ENCODE measurements around the gene TMEM200C. TPM values are rescaled to one million over a fixed set of nuclear protein-coding genes. Genes with fewer than 3 reads are reported as not detected.
"Not testable (repeated sequence)": the region's sequence is repeated elsewhere in the genome, so short reads cannot be mapped to it uniquely, and the experiment has no call there.

Gene TMEM200C
- total RNA-seq, 1 donor from 2014 or later, result not detected

GRCh38 chr18:5885361-5885760 lies 10.0 kb downstream of the TMEM200C start:
- H3K4me3 Mint-ChIP-seq (ENCODE audit: low read depth), result no peak overlapping the region
- intact Hi-C loops (cut with micrococcal nuclease), result no loop called here
- H3K36me3 Mint-ChIP-seq (ENCODE audit: low read depth), result no peaks in the 10 kb centered on the region

GRCh38 chr18:5884375-5884774 lies 10.9 kb downstream of the TMEM200C start:
- Mint-ChIP-seq H3K4me3 (ENCODE audit: low read depth) (no peak overlapping the region), H3K27ac (no peak overlapping the region), H3K9me3 (no peaks in the 10 kb centered on the region), H3K27me3 (ENCODE audit: low read depth) (peaks cover 26% of the 10 kb centered on the region), H3K4me1 (ENCODE audit: low read depth) (no peaks in the 10 kb centered on the region), H3K36me3 (ENCODE audit: low read depth) (no peaks in the 10 kb centered on the region)
- intact Hi-C loops (cut with micrococcal nuclease), result no loop called here
- DNase-seq (ENCODE audit: low spot score), result no peak

More at GRCh38 chr18:5885361-5885760, 10.0 kb downstream of the TMEM200C start:
- Mint-ChIP-seq H3K27me3 (ENCODE audit: low read depth) (peaks cover 30% of the 10 kb centered on the region), H3K27ac (no peak overlapping the region), H3K9me3 (no peaks in the 10 kb centered on the region), H3K4me1 (ENCODE audit: low read depth) (no peaks in the 10 kb centered on the region)
- no peak for DNase-seq (ENCODE audit: low spot score)

GRCh38 chr18:5879479-5879882 lies 15.8 kb downstream of the TMEM200C start:
- peaks cover 5% of the 10 kb centered on the region for H3K27me3 Mint-ChIP-seq (ENCODE audit: low read depth)
- no peak for DNase-seq (ENCODE audit: low spot score)
- H3K4me3 Mint-ChIP-seq (ENCODE audit: low read depth), result no peak overlapping the region
- no peaks in the 10 kb centered on the region for H3K4me1 Mint-ChIP-seq (ENCODE audit: low read depth)
- intact Hi-C loops (cut with micrococcal nuclease), result loop anchor here (1.0 kb wide), 1 partner anchor 340 kb away; no protein-coding TSS in a partner anchor
- H3K27ac Mint-ChIP-seq, result no peak overlapping the region
- no peaks in the 10 kb centered on the region for H3K9me3 Mint-ChIP-seq
- no peaks in the 10 kb centered on the region for H3K36me3 Mint-ChIP-seq (ENCODE audit: low read depth)

GRCh38 chr18:5876891-5877290 lies 18.4 kb downstream of the TMEM200C start:
- DNase-seq (ENCODE audit: low spot score), result no peak
- Mint-ChIP-seq H3K4me3 (ENCODE audit: low read depth) (no peak overlapping the region), H3K27me3 (ENCODE audit: low read depth) (peaks cover 5% of the 10 kb centered on the region), H3K4me1 (ENCODE audit: low read depth) (no peaks in the 10 kb centered on the region), H3K27ac (no peak overlapping the region), H3K9me3 (no peaks in the 10 kb centered on the region), H3K36me3 (ENCODE audit: low read depth) (no peaks in the 10 kb centered on the region)
- intact Hi-C loops (cut with micrococcal nuclease), result no loop called here

GRCh38 chr18:5874336-5874735 lies 21.0 kb downstream of the TMEM200C start:
- Mint-ChIP-seq H3K27ac (no peak overlapping the region), H3K36me3 (ENCODE audit: low read depth) (no peaks in the 10 kb centered on the region)

GRCh38 chr18:5872886-5873285 lies 22.4 kb downstream of the TMEM200C start:
- H3K36me3 Mint-ChIP-seq (ENCODE audit: low read depth), result no peaks in the 10 kb centered on the region
- H3K4me1 Mint-ChIP-seq (ENCODE audit: low read depth), result no peaks in the 10 kb centered on the region
- no peak overlapping the region for H3K4me3 Mint-ChIP-seq (ENCODE audit: low read depth)
- no peak for DNase-seq (ENCODE audit: low spot score)
- H3K27me3 Mint-ChIP-seq (ENCODE audit: low read depth), result no peaks in the 10 kb centered on the region
- H3K27ac Mint-ChIP-seq, result no peak overlapping the region
- intact Hi-C loops (cut with micrococcal nuclease), result no loop called here
- no peaks in the 10 kb centered on the region for H3K9me3 Mint-ChIP-seq

More at GRCh38 chr18:5874336-5874735, 21.0 kb downstream of the TMEM200C start:
- Mint-ChIP-seq H3K4me1 (ENCODE audit: low read depth) (no peaks in the 10 kb centered on the region), H3K4me3 (ENCODE audit: low read depth) (no peak overlapping the region), H3K27me3 (ENCODE audit: low read depth) (peaks cover 4% of the 10 kb centered on the region), H3K9me3 (no peaks in the 10 kb centered on the region)
- intact Hi-C loops (cut with micrococcal nuclease), result no loop called here
- no peak for DNase-seq (ENCODE audit: low spot score)

- Mint-ChIP-seq H3K27me3 (ENCODE audit: low read depth) (no peaks in the 10 kb centered on the region), H3K4me3 (ENCODE audit: low read depth) (no peak overlapping the region), H3K27ac (no peak overlapping the region), H3K36me3 (ENCODE audit: low read depth) (no peaks in the 10 kb centered on the region), H3K9me3 (no peaks in the 10 kb centered on the region), H3K4me1 (ENCODE audit: low read depth) (no peaks in the 10 kb centered on the region)
- intact Hi-C loops (cut with micrococcal nuclease), result no loop called here
- DNase-seq (ENCODE audit: low spot score), result no peak
Measured at GRCh38 chr18:5871426-5871825, 23.9 kb downstream of the TMEM200C start.

- Mint-ChIP-seq H3K9me3 (no peaks in the 10 kb centered on the region), H3K4me1 (ENCODE audit: low read depth) (no peaks in the 10 kb centered on the region), H3K27me3 (ENCODE audit: low read depth) (no peaks in the 10 kb centered on the region), H3K36me3 (ENCODE audit: low read depth) (no peaks in the 10 kb centered on the region), H3K27ac (no peak overlapping the region), H3K4me3 (ENCODE audit: low read depth) (no peak overlapping the region)
- peak; percentile 33 for DNase-seq (ENCODE audit: low spot score)
- intact Hi-C loops (cut with micrococcal nuclease), result loop anchor here (5.0 kb wide), 1 partner anchor 1019 kb away; no protein-coding TSS in a partner anchor
Measured at GRCh38 chr18:5868218-5868854, 27.0 kb downstream of the TMEM200C start.

GRCh38 chr18:5865521-5865920 lies 29.8 kb downstream of the TMEM200C start:
- no peak for DNase-seq (ENCODE audit: low spot score)
- intact Hi-C loops (cut with micrococcal nuclease), result loop anchor here (5.0 kb wide), 1 partner anchor 1022 kb away; no protein-coding TSS in a partner anchor
- no peaks in the 10 kb centered on the region for H3K27me3 Mint-ChIP-seq (ENCODE audit: low read depth)
- H3K36me3 Mint-ChIP-seq (ENCODE audit: low read depth), result no peaks in the 10 kb centered on the region
- H3K4me1 Mint-ChIP-seq (ENCODE audit: low read depth), result no peaks in the 10 kb centered on the region
- H3K4me3 Mint-ChIP-seq (ENCODE audit: low read depth), result no peak overlapping the region
- H3K27ac Mint-ChIP-seq, result no peak overlapping the region
- peaks cover 4% of the 10 kb centered on the region for H3K9me3 Mint-ChIP-seq

- H3K9me3 Mint-ChIP-seq; H3K27ac Mint-ChIP-seq; H3K27me3 Mint-ChIP-seq (ENCODE audit: low read depth); H3K36me3 Mint-ChIP-seq (ENCODE audit: low read depth); intact Hi-C loops (cut with micrococcal nuclease); H3K4me3 Mint-ChIP-seq (ENCODE audit: low read depth); DNase-seq (ENCODE audit: low spot score); H3K4me1 Mint-ChIP-seq (ENCODE audit: low read depth): not testable (repeated sequence)
Measured at GRCh38 chr18:5862127-5862526, 33.2 kb downstream of the TMEM200C start.

- no peak for DNase-seq (ENCODE audit: low spot score)
- peaks cover 2% of the 10 kb centered on the region for H3K27me3 Mint-ChIP-seq (ENCODE audit: low read depth)
- H3K27ac Mint-ChIP-seq, result no peak overlapping the region
- H3K9me3 Mint-ChIP-seq, result peaks cover 4% of the 10 kb centered on the region
- peaks cover 4% of the 10 kb centered on the region for H3K4me1 Mint-ChIP-seq (ENCODE audit: low read depth)
- intact Hi-C loops (cut with micrococcal nuclease), result no loop called here
- H3K4me3 Mint-ChIP-seq (ENCODE audit: low read depth), result no peak overlapping the region
- no peaks in the 10 kb centered on the region for H3K36me3 Mint-ChIP-seq (ENCODE audit: low read depth)
Measured at GRCh38 chr18:5857180-5857579, 38.1 kb downstream of the TMEM200C start.

GRCh38 chr18:5853253-5853652 lies 42.1 kb downstream of the TMEM200C start:
- Mint-ChIP-seq H3K36me3 (ENCODE audit: low read depth) (no peaks in the 10 kb centered on the region), H3K27ac (no peak overlapping the region), H3K4me3 (ENCODE audit: low read depth) (no peak overlapping the region), H3K9me3 (no peaks in the 10 kb centered on the region), H3K27me3 (ENCODE audit: low read depth) (peaks cover 2% of the 10 kb centered on the region), H3K4me1 (ENCODE audit: low read depth) (peaks cover 4% of the 10 kb centered on the region)
- no peak for DNase-seq (ENCODE audit: low spot score)
- intact Hi-C loops (cut with micrococcal nuclease), result no loop called here

- intact Hi-C loops (cut with micrococcal nuclease), result no loop called here
- Mint-ChIP-seq H3K36me3 (ENCODE audit: low read depth) (no peaks in the 10 kb centered on the region), H3K27ac (no peak overlapping the region), H3K27me3 (ENCODE audit: low read depth) (peaks cover 2% of the 10 kb centered on the region), H3K4me1 (ENCODE audit: low read depth) (peaks cover 4% of the 10 kb centered on the region), H3K9me3 (no peaks in the 10 kb centered on the region), H3K4me3 (ENCODE audit: low read depth) (no peak overlapping the region)
- no peak for DNase-seq (ENCODE audit: low spot score)
Measured at GRCh38 chr18:5851998-5852397, 43.3 kb downstream of the TMEM200C start.

Data from activated T-helper 2 cell treated with anti-CD3 and anti-CD28 coated beads, Interferon-gamma antibody, Interleukin-2, Interleukin-4, amounts not matched to agents 10 μg/mL and 5 μg/mL and 100 μg/mL, durations not matched to agents 14 hours and 24 hours and 36 hours (primary cell).